Measurements from ENCODE around the gene AGAP2. TPM values are rescaled to one million over a fixed set of nuclear protein-coding genes. Genes with fewer than 3 reads are reported as not detected.

AGAP2 gene
- total and polyA plus RNA-seq, 9 of the 15 experiments (the other 6 are each of a cell fraction or from before 2014, with no cell fraction given) = 0.04 to 0.77 (median 0.28) TPM; not detected in 1

DNA sequence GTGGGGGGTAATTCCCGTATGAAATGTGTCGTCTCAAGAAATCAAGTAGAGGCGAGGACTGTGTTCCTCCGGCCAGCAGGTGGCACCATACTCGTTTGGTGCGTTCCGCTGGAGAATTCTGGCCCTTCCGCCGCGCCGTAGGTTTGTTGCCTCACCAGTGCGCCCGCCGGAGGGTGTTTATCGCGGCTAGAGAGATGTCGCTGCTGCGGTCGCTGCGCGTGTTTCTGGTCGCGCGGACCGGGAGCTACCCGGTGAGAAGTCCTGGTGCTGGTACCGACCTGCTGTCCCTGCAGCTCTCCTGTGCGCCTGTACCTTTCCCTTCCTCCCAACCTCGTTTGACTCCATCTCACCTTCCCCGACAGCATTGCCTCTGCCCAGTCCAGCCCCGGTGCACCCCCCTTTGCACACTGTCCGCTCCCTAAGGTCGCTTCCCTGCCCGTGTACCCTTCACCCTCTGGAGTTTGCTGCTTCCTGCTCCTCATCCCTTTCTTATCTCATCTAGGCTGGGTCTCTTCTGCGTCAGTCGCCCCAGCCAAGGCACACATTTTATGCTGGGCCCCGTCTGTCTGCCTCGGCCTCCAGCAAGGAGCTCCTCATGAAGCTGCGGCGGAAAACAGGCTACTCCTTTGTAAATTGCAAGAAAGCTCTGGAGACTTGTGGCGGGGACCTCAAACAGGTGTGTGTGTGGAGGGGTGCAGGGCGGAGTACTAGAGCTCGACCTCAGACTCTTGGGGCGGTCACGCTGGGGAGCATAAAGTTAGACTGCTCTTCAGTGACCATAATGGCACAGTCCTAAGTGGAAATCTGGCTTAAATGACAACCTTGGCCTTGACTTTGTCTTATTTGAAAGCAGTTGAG, 44.3 kb upstream of the AGAP2 start, which contains the start of gene TSFM:
Gene TSFM, plus strand, starts transcription at position 180 of the 858 bp plus-strand sequence. Its CDS starts 15 bp downstream, at position 195.
- DNase-seq (ENCODE audit: extremely low read depth in 1 of 4, low spot score in 3 of 4) (peak; percentile 76 to 98 (median 82)), FAIRE-seq (peak; percentile 96), ATAC-seq (peak; percentile 92)
- Histone ChIP-seq H3K27ac (ENCODE audit: extremely low read depth, low read depth, low read length) (peak within 1 kb of the TSS; percentile 75), H2AFZ (ENCODE audit: low read depth, low read length) (peak within 1 kb of the TSS; percentile 87), H3K9ac (ENCODE audit: insufficient read depth in 1 of 2, low read depth in 2 of 2, low read length in 2 of 2) (peak within 1 kb of the TSS; percentile 89 to 99), H3K4me2 (ENCODE audit: insufficient read depth, low read length) (peak within 1 kb of the TSS; percentile 96), H3K9me3 (replicated peaks; ENCODE audit: control insufficient read depth, insufficient read depth, low read depth, low read length) (no peaks in the 10 kb centered on the region), H3K4me3 (peak within 1 kb of the TSS; percentile 69), H3K79me2 (ENCODE audit: control insufficient read depth, insufficient read depth, low read length) (peaks cover 28% of the 10 kb centered on the region), H3K27me3 (ENCODE audit: control insufficient read depth in 2 of 2, insufficient read depth in 2 of 2, low read length in 2 of 2) (no peaks in the 10 kb centered on the region), H3K36me3 (ENCODE audit: control insufficient read depth, insufficient read depth, low read length) (peaks cover 48% of the 10 kb centered on the region), H4K20me1 (replicated peaks; ENCODE audit: control insufficient read depth, insufficient read depth, low read length) (no peaks in the 10 kb centered on the region), H3K9me1 (ENCODE audit: control insufficient read depth, insufficient read depth, low read length) (no peaks in the 10 kb centered on the region), H3K4me1 (replicated peaks in 1 of 2; ENCODE audit: control insufficient read depth in 2 of 2, insufficient read depth in 2 of 2, low read length in 2 of 2) (peaks cover 8 to 12% of the 10 kb centered on the region in 2 experiments; a peak in 4 of 5 replicates)
- in situ Hi-C loops (cut with MboI) = no loop called here
- ChIA-PET POLR2A (interaction anchor here (0.6 to 1.3 kb wide), 10 partner anchors 10 to 42 kb away, joined by 3 to 7 read pairs (median 4); partner anchors contain the start of genes CYP27B1, EEF1AKMT3 and METTL1), CTCF (ENCODE audit: low intra/inter-chr PET ratio) (interaction anchor here (0.6 to 1.9 kb wide), 3 partner anchors 26 to 123 kb away, joined by 3 to 14 read pairs (median 4); no protein-coding TSS in a partner anchor)
- no TSS peak for BruUV-seq (replicated peaks)
- intact Hi-C loops (cut with micrococcal nuclease) = no loop called here
- WGBS (ENCODE audit: insufficient coverage, low coverage, missing lambda C conversion rate) = under 1% methylated on average over 43 of the region's 45 CpGs
- peak; percentile 52; the same call in 1 of the 2 replicates for TF ChIP-seq NR2C1 (IDR thresholded peaks at IDR 0.05)
- TF ChIP-seq NR2C1 (tag; IDR thresholded peaks at IDR 0.05) = peak; percentile 66
- TF ChIP-seq PHTF2 (CRISPR knock-in tag; IDR thresholded peaks at IDR 0.05) = no peak
- TF ChIP-seq TAF1 (IDR thresholded peaks at IDR 0.05; ENCODE audit: control insufficient read depth, extremely low read depth, insufficient read depth, low read length, severe bottlenecking) = peak; percentile 91
- no peak for TF ChIP-seq TCFL5 (CRISPR knock-in tag; conservative IDR thresholded peaks at IDR 0.05)
- peak in 1 of 2 experiments; percentile 87; a peak in 1 of 4 replicates for TF ChIP-seq MCM7 (IDR thresholded peaks at IDR 0.05)
- 0 out of 2 replicates have a peak, but pooled peaks have one; percentile 51 for TF ChIP-seq ZNF282 (CRISPR knock-in tag; IDR thresholded peaks at IDR 0.05)
- TF ChIP-seq, protein P1, sequence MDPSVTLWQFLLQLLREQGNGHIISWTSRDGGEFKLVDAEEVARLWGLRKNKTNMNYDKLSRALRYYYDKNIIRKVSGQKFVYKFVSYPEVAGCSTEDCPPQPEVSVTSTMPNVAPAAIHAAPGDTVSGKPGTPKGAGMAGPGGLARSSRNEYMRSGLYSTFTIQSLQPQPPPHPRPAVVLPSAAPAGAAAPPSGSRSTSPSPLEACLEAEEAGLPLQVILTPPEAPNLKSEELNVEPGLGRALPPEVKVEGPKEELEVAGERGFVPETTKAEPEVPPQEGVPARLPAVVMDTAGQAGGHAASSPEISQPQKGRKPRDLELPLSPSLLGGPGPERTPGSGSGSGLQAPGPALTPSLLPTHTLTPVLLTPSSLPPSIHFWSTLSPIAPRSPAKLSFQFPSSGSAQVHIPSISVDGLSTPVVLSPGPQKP (CRISPR knock-in tag; IDR thresholded peaks at IDR 0.05) = no peak
- TF ChIP-seq PTBP1 (IDR thresholded peaks at IDR 0.05; ENCODE audit: low read depth, low read length) = 0 out of 2 replicates have a peak, but pooled peaks have one; percentile 40
- TF ChIP-seq CBX2 (IDR thresholded peaks at IDR 0.05; ENCODE audit: insufficient read depth, low read length, poor library complexity, severe bottlenecking) = no peak
- TF ChIP-seq, protein P2, sequence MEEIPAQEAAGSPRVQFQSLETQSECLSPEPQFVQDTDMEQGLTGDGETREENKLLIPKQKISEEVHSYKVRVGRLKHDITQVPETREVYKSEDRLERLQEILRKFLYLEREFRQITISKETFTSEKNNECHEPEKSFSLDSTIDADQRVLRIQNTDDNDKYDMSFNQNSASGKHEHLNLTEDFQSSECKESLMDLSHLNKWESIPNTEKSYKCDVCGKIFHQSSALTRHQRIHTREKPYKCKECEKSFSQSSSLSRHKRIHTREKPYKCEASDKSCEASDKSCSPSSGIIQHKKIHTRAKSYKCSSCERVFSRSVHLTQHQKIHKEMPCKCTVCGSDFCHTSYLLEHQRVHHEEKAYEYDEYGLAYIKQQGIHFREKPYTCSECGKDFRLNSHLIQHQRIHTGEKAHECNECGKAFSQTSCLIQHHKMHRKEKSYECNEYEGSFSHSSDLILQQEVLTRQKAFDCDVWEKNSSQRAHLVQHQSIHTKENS (CRISPR knock-in tag; IDR thresholded peaks at IDR 0.05) = no peak
- TF ChIP-seq MED1 (CRISPR knock-in tag; IDR thresholded peaks at IDR 0.05; ENCODE audit: borderline replicate concordance) = no peak
- TF ChIP-seq EP400 (IDR thresholded peaks at IDR 0.05) = peak; percentile 96
- peak; percentile 69; the same call in 1 of the 2 replicates for TF ChIP-seq PML (IDR thresholded peaks at IDR 0.05; ENCODE audit: low read length)
- peak; percentile 70 to 93 for TF ChIP-seq MAZ (CRISPR knock-in tag; conservative IDR thresholded peaks at IDR 0.05 in 1 of 2, IDR thresholded peaks at IDR 0.05 in 1 of 2)
- no peak for TF ChIP-seq ZNF79 (CRISPR knock-in tag; IDR thresholded peaks at IDR 0.05; ENCODE audit: low read depth)
- TF ChIP-seq ZNF140 (CRISPR knock-in tag; IDR thresholded peaks at IDR 0.05) = no peak
- TF ChIP-seq ZNF384 (IDR thresholded peaks at IDR 0.05; ENCODE audit: low read depth, low read length) = peak; percentile 61; the same call in 1 of the 2 replicates
- peak; percentile 33; the same call in 1 of the 2 replicates for TF ChIP-seq TCF3 (CRISPR knock-in tag; IDR thresholded peaks at IDR 0.05)
- TF ChIP-seq KDM2B (CRISPR knock-in tag; IDR thresholded peaks at IDR 0.05) = 0 out of 2 replicates have a peak, but pooled peaks have one; percentile 20
- TF ChIP-seq PYGO2 (tag; IDR thresholded peaks at IDR 0.05) = no peak
